ENCODE data around the gene TSNAXIP1.

TSNAXIP1 gene

DNA sequence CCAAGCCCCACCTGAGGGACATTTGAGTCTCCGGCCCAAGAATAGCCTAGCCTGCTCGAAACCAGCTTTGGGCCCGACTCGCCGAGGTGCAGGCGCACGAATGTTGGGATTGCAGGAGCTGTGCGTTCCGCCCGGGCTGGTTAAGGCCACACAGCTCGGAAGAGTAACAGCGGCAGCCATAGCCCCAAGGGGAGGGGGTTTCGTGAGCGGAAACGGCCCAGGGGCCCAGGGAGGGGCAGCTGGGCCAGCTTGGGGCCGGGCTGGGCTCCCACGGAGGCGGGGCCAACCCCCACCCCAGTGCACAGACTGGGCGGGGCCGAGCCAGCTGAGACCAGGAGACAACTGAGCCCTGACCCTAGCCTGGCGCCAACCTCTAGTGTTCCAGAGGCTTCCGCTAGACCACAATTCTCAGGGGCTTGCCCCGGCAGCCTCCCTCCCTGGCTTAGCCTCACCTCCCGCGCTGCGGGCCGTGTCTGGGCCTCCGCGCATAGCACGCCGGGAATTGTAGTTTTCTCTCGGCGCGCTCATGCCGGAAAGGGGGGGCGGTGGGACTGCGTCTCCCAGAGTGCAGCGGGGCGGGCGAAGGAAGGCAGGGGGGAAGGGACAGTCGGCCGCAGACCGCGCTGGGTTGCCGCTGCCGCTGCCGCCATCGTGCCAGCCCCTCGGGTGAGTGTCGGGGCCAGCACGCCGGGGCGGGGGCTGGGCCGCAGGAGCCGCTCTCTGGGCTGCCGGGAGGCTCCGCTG lies 39.8 kb downstream of the TSNAXIP1 start, which contains the start of gene NUTF2:
Gene NUTF2, plus strand, starts transcription at position 614 of the 744 bp plus-strand sequence. CDS start 18,198 bp downstream, outside the sequence.
- no peaks in the 10 kb centered on the region for H4K20me1 ChIP-seq (ENCODE audit: insufficient read depth, low read length)
- peak within 1 kb of the TSS; percentile 94 for H2AFZ ChIP-seq (ENCODE audit: low read length)
- peak; percentile 96 for DNase-seq
- TF ChIP-seq EZH2 (optimal IDR thresholded peaks at IDR 0.05; ENCODE audit: low read depth, low read length) (no peak), EZH2phosphoT487 (IDR thresholded peaks at IDR 0.05; ENCODE audit: low read length) (no peak)
- TF ChIP-seq, protein P1, sequence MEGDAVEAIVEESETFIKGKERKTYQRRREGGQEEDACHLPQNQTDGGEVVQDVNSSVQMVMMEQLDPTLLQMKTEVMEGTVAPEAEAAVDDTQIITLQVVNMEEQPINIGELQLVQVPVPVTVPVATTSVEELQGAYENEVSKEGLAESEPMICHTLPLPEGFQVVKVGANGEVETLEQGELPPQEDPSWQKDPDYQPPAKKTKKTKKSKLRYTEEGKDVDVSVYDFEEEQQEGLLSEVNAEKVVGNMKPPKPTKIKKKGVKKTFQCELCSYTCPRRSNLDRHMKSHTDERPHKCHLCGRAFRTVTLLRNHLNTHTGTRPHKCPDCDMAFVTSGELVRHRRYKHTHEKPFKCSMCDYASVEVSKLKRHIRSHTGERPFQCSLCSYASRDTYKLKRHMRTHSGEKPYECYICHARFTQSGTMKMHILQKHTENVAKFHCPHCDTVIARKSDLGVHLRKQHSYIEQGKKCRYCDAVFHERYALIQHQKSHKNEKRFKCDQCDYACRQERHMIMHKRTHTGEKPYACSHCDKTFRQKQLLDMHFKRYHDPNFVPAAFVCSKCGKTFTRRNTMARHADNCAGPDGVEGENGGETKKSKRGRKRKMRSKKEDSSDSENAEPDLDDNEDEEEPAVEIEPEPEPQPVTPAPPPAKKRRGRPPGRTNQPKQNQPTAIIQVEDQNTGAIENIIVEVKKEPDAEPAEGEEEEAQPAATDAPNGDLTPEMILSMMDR (IDR thresholded peaks at IDR 0.05; ENCODE audit: low read length) = no peak
- H3K79me2 ChIP-seq (ENCODE audit: low read length) = peaks cover 84% of the 10 kb centered on the region
- H3F3A ChIP-seq (ENCODE audit: insufficient read depth, low read length) = peaks cover 33% of the 10 kb centered on the region
- peaks cover 22% of the 10 kb centered on the region for H3K4me1 ChIP-seq (ENCODE audit: low read length)
- no peaks in the 10 kb centered on the region for H3K27me3 ChIP-seq (replicated peaks; ENCODE audit: insufficient read depth, low read length)
- peak within 1 kb of the TSS; percentile 88 for H3K9ac ChIP-seq (ENCODE audit: low read length)
- H3K27ac ChIP-seq (ENCODE audit: low read length) = peak within 1 kb of the TSS; percentile 78
- no peaks in the 10 kb centered on the region for H3K9me2 ChIP-seq (replicated peaks; ENCODE audit: insufficient read depth, low read length)
- no peaks in the 10 kb centered on the region for H3K9me3 ChIP-seq (replicated peaks; ENCODE audit: insufficient read depth, low read length)
- H3K4me3 ChIP-seq (ENCODE audit: low read length) = peak within 1 kb of the TSS; percentile 99
- H3K36me3 ChIP-seq (replicated peaks; ENCODE audit: insufficient read depth, low read length) = no peaks in the 10 kb centered on the region
- H3K4me2 ChIP-seq (ENCODE audit: low read depth, low read length) = peak within 1 kb of the TSS; percentile 99

DNA sequence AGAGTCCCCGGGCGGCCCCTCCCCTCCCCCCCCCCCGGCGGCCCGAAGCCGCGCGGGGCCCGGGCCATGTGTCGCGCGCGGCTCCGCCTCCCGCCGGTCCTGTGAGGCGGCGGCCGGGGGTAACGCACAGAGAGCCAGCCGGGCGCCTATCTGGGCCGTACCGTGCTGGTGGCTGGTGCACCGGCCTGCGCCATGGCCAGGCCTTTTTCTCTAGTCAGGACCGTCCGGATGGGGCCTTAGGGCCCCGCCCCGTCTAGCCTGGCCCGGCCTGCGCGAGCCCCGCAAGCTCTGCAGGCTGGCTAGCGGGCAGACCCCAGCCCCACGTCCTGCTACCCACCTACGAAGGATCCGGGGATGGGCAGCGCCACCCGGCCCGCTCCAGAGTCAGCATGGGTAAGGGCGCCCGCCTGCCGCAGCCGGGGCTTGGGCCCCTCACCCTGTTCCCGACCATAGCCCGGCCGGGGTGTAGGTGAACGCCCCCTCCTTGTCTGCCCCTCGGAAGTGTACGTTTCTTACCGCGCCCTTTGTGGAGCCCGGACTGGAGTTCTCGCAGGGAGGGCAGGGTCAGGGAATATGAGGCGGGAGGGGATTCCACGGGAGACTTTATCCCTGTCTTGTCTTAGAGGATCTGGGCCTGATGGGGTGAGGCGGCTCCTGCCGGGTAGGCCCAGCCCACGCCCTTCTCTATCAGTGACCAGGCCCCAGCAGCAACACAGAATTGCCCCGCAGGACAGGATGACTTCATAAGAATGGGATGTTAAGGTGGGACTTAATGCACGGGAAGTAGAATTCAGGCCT lies 40.6 kb downstream of the TSNAXIP1 start, which contains the start of gene CENPT:
Gene CENPT, minus strand, starts transcription at position 630 of the 798 bp plus-strand sequence. CDS start 13,834 bp downstream, outside the sequence.
- DNase-seq = peak; percentile 70
- Histone ChIP-seq H3K36me3 (replicated peaks; ENCODE audit: insufficient read depth, low read length) (no peaks in the 10 kb centered on the region), H3K27me3 (replicated peaks; ENCODE audit: insufficient read depth, low read length) (no peaks in the 10 kb centered on the region), H3K4me3 (ENCODE audit: low read length) (peak within 1 kb of the TSS; percentile 99), H2AFZ (ENCODE audit: low read length) (peak within 1 kb of the TSS; percentile 94), H3K4me1 (ENCODE audit: low read length) (peaks cover 20% of the 10 kb centered on the region), H3K4me2 (ENCODE audit: low read depth, low read length) (peak within 1 kb of the TSS; percentile 99), H3K9me2 (replicated peaks; ENCODE audit: insufficient read depth, low read length) (no peaks in the 10 kb centered on the region), H3K9ac (ENCODE audit: low read length) (peak within 1 kb of the TSS; percentile 88), H3K27ac (ENCODE audit: low read length) (peak within 1 kb of the TSS; percentile 78), H3F3A (ENCODE audit: insufficient read depth, low read length) (peaks cover 33% of the 10 kb centered on the region), H3K9me3 (replicated peaks; ENCODE audit: insufficient read depth, low read length) (no peaks in the 10 kb centered on the region), H3K79me2 (ENCODE audit: low read length) (peaks cover 91% of the 10 kb centered on the region), H4K20me1 (ENCODE audit: insufficient read depth, low read length) (no peaks in the 10 kb centered on the region)
- TF ChIP-seq EZH2phosphoT487 (IDR thresholded peaks at IDR 0.05; ENCODE audit: low read length) (no peak), EZH2 (optimal IDR thresholded peaks at IDR 0.05; ENCODE audit: low read depth, low read length) (no peak)

DNA sequence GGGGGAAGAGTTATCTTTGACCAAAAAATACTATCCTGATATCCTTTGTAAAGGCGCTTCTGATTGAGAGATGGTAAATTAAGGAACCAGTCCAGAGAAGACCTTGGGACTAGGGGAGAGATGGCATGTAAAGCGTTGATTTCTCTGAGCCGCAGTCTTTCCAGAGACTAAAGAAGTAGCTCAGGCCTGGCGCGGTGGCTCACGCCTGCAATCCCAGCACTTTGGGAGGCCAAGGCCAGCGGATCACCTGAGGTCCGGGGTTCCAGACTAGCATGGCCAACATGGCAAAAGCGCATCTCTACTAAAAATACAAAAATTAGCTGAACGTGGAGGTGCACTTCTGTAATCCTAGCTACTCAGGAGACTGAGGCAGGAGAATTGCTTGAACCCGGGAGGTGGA lies 41.4 kb downstream of the TSNAXIP1 start:
- DNase-seq = no peak
- H3F3A ChIP-seq (ENCODE audit: insufficient read depth, low read length) = peaks cover 25% of the 10 kb centered on the region
- H3K27me3 ChIP-seq (replicated peaks; ENCODE audit: insufficient read depth, low read length) = no peaks in the 10 kb centered on the region
- peaks cover 20% of the 10 kb centered on the region for H3K4me1 ChIP-seq (ENCODE audit: low read length)
- H4K20me1 ChIP-seq (ENCODE audit: insufficient read depth, low read length) = no peaks in the 10 kb centered on the region
- no peaks in the 10 kb centered on the region for H3K9me3 ChIP-seq (replicated peaks; ENCODE audit: insufficient read depth, low read length)
- H3K4me3 ChIP-seq (ENCODE audit: low read length) = peak overlapping the region; percentile 99
- H3K9ac ChIP-seq (ENCODE audit: low read length) = peak overlapping the region; percentile 88; the same call in 1 of the 2 replicates
- H3K4me2 ChIP-seq (ENCODE audit: low read depth, low read length) = peak overlapping the region; percentile 71
- H3K79me2 ChIP-seq (ENCODE audit: low read length) = peaks cover 91% of the 10 kb centered on the region
- H2AFZ ChIP-seq (ENCODE audit: low read length) = no peak overlapping the region
- H3K36me3 ChIP-seq (replicated peaks; ENCODE audit: insufficient read depth, low read length) = no peaks in the 10 kb centered on the region
- TF ChIP-seq, protein P1 (IDR thresholded peaks at IDR 0.05; ENCODE audit: low read length) = no peak
- TF ChIP-seq EZH2phosphoT487 (IDR thresholded peaks at IDR 0.05; ENCODE audit: low read length) (no peak), EZH2 (optimal IDR thresholded peaks at IDR 0.05; ENCODE audit: low read depth, low read length) (no peak)
- no peak overlapping the region for H3K27ac ChIP-seq (ENCODE audit: low read length)
- H3K9me2 ChIP-seq (replicated peaks; ENCODE audit: insufficient read depth, low read length) = no peaks in the 10 kb centered on the region
